SKM-1 treated with dmso at 0.1 percent for 144 hours (cell line): ENCODE data around the gene IQCE.
"Not testable (repeated sequence)": the region's sequence is repeated elsewhere in the genome, so short reads cannot be mapped to it uniquely, and the experiment has no call there.

Experiments used
- DNase-seq: peaks from one replicate; lab custom pipeline; 2025; ENCODE audit not compliant: unreplicated experiment; lab: John Stamatoyannopoulos, UW

IQCE gene

GRCh38 chr7:2575733-2576340 lies 17.1 kb downstream of the IQCE start:
- no peak for DNase-seq

DNA sequence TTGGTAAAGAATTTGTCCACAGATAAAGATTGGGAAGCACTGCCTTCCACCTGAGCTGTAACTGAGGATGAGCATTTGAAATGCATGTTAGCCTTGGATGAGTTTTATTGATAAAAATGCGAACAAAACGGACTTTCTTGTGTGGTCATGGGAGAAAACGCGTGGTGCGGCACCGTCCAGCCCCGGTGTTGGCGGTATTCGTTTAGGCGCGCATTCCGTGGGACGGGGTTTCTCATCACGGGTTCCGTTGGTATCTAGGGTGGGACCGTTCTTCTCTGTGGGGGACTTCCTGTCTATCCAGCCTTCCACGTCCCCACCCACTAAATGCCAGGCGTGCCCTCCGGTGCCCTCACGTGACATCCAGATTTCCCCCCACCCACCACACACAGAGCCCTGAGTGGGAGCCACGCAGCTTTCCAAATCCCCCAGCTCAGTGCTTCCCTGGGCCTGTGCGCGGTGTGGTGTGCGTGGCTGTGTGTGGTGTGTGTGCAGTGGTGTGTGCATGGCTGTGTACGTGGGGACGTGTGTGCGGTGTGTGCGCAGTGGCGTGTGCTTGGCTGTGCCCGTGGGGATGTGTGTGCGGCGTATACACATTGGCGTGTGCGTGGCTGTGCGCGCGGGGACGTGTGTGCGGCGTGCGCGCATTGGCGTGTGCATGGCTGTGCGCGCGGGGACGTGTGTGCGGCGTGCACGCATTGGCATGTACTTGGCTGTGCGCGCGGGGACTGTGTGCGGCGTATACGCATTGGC lies 18.1 kb downstream of the IQCE start:
- no peak for DNase-seq

DNA sequence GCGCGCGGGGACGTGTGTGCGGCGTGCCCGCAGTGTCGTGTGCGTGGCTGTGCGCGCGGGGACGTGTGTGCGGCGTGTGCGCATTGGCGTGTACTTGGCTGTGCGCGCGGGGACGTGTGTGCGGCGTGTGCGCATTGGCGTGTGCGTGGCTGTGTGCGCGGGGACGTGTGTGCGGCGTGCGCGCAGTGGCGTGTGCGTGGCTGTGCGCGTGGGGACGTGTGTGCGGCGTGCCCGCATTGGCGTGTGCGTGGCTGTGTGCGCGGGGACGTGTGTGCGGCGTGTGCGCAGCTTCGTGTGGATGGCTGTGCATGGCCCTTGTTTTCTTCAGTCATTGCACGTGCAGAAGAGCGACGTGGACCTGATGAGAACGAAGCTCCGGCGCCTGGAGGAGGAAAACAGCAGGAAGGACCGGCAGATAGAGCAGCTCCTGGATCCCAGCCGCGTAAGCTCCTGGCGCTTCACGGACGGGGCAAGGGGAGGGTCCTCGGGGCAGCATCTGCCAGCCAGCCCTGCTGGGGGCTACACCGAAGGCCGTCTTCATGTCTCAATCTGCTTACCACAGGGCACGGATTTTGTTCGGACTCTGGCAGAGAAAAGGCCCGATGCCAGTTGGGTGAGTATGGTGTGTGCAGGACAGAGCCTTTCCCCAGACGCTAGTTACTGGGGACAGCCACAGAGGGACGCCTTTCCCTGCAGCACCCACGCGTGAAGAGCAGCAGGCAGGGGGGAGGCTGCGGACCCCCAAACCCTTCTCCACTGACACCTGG lies 19.3 kb downstream of the IQCE start:
- DNase-seq = no peak

- no peak for DNase-seq
These were observed 21.9 kb downstream of the IQCE start for GRCh38 chr7:2580636-2581035.

GRCh38 chr7:2582006-2582735 lies 23.4 kb downstream of the IQCE start:
- DNase-seq = no peak

DNA sequence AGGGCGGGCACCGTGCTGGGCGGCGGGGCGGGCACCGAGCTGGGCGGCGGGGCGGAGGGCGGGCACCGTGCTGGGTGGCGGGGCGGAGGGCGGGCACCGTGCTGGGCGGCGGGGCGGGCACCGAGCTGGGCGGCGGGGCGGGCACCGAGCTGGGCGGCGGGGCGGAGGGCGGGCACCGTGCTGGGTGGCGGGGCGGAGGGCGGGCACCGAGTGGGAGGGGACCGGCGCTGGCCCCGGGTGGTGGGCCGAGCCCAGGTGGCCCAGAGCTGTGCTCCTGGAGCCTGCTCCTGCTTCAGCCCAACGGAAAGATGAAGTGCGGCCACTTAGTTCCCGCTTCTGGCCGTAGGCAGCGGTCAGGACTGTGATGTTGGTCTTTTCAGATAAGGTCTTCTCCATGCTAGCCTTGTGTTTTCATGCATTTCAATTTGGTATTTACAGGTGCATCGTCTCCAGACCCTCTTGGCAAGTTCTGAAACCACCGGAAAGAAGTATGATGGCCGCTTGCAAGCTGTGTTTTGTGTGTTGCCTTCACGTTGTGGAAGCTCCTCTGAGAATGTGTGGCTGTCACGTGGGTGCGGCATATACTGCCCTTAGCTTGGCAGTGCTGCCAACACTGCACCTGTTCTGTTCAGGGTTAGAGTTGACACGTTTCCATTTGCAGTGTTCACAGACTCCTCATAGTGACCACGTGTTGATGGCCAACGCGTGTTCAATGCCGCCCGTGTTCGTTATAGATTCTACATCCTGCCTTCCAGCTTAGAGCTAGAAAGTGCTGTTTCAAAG lies 25.2 kb downstream of the IQCE start:
- DNase-seq = no peak

DNA sequence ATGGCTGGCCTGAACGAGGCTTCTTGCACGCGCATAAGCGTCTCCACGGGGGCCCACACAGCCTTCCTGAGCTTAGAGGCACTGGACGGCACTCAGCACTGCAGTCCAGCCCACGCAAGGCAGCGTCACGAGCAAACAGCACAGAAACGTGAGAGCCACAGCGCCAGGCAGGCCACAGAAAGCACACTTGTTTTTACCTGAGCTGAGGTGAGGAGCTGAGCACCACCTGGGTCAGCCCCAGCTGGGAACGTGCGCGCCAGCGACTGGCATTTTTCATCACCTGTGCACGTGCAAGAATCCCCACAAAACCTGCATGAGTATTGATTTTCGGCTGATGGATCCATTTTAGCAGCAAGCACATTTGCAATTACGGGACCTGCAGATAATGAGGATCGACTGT lies 26.7 kb downstream of the IQCE start:
- no peak for DNase-seq

- DNase-seq = no peak
These were observed 27.7 kb downstream of the IQCE start for GRCh38 chr7:2586326-2587020.

GRCh38 chr7:2587134-2587533 lies 28.4 kb downstream of the IQCE start:
- DNase-seq = no peak

DNA sequence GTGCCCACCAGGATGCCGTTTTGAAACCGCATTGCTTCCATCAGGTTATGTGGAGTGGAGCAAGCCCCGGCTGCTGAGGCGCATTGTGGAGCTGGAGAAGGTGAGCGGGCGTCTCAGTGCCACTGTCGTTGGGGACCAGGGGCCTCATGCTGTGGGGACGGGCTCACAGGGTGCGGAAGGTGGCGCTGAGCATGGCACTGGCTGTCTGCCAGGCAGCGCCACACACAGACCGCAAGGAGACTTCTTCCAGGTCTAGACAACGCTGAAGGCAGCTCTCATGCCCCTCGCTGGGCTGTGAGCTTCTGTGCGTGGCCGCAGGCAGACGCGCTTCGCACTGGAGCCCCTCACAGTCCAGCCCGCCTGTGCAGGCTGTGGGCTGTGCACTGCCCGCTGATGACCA lies 29.0 kb downstream of the IQCE start:
- DNase-seq = no peak

DNA sequence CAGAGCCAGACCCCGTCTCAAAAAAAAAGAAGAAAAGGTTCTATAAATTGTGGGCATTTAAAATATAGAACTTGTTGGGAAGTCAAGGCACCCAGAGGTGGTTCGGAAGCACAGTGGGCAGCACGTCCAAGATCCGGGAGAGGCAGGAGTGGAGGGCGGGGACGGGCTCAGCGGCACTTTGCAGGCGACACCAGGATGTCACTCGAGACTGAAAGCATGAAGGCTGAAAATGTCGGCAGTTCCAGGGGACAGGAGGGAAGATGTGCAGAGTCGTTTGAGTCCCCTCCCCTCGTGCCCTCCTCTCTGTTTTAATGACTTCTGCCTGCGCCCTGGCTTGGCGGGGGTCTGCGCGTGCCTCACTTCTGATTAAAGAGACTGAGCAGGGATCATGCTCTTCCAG lies 30.6 kb downstream of the IQCE start:
- no peak for DNase-seq

GRCh38 chr7:2589941-2590340 lies 31.2 kb downstream of the IQCE start:
- not testable (repeated sequence) for DNase-seq

GRCh38 chr7:2592375-2592865 lies 33.6 kb downstream of the IQCE start:
- DNase-seq = no peak

GRCh38 chr7:2593036-2593727 lies 34.4 kb downstream of the IQCE start:
- no peak for DNase-seq

DNA sequence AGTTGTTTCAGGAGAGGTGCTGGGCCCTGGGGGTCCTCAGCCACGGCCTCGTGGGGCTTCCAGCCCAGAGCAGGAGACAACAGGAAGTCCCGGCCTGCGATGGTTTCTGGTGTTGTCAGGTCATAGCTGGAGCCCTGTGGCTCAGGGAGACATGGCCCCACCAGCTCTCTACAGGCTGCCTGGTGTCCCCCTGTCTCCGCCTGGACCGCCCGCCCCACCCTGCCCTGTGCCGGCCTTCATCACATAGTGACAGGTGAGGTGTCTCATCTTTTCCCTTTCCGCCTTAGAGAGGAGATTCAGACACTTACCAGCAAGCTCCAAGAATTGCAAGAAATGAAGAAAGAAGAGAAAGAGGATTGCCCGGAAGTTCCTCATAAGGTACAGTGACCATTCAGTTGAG lies 35.8 kb downstream of the IQCE start:
- DNase-seq = no peak

DNA sequence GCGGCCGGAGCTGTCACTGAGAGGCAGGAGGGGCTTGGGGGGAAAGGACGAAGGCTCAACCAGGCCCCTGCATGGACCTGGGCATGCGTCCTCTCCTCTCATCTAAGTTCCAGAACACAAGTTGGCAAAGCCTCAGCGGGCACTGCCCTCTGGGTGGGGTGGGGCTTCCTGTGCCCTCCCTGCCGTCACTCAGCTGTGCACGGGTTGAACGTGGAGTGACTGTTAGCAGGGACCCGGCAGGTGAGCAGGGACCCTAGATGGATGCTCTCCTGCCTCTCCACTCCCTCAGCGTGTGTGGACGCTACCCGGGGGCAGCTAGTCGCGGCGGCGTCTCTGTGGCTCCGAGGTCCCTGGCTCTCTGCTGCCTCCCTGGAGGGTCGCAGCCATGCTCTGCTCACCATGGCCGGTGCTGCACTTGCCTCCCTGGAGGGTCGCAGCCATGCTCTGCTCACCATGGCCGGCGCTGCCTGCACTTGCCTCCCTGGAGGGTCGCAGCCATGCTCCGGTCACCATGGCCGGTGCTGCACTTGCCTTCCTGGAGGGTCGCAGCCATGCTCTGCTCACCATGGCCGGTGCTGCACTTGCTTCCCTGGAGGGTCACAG lies 36.6 kb downstream of the IQCE start:
- no peak for DNase-seq

DNA sequence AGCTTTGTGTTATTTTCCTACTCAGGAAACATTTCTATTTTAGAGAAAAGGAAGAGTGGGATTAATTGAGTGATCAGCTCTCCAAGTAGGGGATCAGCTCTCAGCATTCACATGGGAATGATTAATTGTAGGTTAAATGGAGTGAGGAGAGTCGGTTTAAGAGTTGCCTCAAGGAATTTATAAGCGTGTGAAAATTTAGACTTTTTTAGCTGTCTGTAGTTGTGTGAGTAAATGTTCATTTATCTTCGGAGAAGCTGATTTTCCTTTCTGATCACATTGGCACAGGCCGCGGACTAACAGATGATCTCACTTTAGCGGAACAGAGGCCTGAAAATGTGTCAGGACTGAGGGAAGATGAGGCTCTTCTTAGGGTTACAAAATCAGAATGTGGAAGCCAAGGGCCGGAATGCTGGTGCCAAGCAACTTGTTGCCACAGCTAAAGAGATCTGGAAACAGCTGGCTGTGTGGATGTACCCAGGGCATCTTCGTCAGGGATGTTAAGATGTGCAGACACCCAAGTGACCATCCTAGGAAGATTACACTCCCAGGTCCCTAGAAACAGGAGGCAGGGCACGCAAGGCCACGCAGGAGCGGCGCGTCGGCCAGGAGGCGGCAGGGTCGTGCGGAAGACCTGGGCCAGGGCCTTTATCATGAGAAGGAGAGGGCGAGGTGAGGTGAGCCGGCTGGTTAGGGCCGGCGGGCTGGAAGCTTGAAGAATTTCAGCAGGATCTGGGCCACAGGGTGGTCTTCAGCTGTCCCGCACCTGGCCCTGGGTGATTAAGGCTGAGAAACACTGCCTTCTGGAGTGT lies 37.9 kb downstream of the IQCE start:
- DNase-seq = no peak

DNA sequence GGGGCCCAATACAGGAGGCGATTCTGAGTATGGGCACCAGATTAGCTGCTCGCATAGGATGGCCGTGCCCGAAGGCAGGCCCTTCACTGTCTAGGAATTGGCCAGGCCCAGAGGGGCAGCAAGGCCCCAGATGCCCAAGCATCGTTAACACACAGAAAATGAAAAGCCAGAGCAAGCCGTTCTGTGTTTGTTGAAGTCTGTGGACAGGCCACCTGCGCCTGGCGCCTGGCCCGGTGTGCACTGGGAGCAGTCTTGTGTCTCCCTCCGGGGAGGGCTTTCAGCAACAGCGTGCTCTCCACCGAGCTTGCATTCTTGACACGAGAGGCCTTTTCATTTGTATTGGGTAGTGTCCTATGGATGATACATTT lies 38.5 kb downstream of the IQCE start:
- DNase-seq = no peak
